Mesodermal cell (in vitro differentiated cells): ENCODE measurements around the gene ARHGAP12.
"Not testable (repeated sequence)": the region's sequence is repeated elsewhere in the genome, so short reads cannot be mapped to it uniquely, and the experiment has no call there.

Experiments
- H3K27ac ChIP-seq: 2 replicates; pipeline ENCODE4 v1.7.0; 2013; ENCODE audit warnings: mild to moderate bottlenecking, low read depth, low read length, moderate library complexity; ENCODE audit not compliant: severe bottlenecking
- H3K36me3 ChIP-seq: 2 replicates; pipeline ENCODE4 v1.7.1; 2013; ENCODE audit warnings: mild to moderate bottlenecking, low read length, moderate library complexity; ENCODE audit not compliant: control insufficient read depth, insufficient read depth
- H3K4me1 ChIP-seq: one replicate; pipeline ENCODE4 v1.7.1; 2013; ENCODE audit warnings: mild to moderate bottlenecking, low read length; ENCODE audit not compliant: insufficient read depth, control insufficient read depth, poor library complexity, severe bottlenecking
- H3K4me3 ChIP-seq: 2 replicates; pipeline ENCODE4 v1.7.0; 2013; ENCODE audit warnings: low read length, control low read depth, mild to moderate bottlenecking; ENCODE audit not compliant: insufficient read depth, poor library complexity, severe bottlenecking; ENCODE audit errors: extremely low read depth
- H3K9me3 ChIP-seq: 2 replicates; pipeline ENCODE4 v1.7.1; 2013; ENCODE audit warnings: mild to moderate bottlenecking, low read length, moderate library complexity; ENCODE audit not compliant: control insufficient read depth
- WGBS, 2 experiments: methylation state at CpG; one replicate each; pipeline ENCODE4 v1.1.5; 2013; ENCODE audit warnings: missing lambda C conversion rate in 2 of 2; ENCODE audit not compliant: insufficient coverage in 2 of 2; 5-methylcytosine and 5-hydroxymethylcytosine counted together

ARHGAP12 gene

GRCh38 chr10:31768935-31769334 is 159.7 kb downstream of the ARHGAP12 start:
- H3K27ac ChIP-seq, H3K36me3 ChIP-seq, H3K4me1 ChIP-seq, H3K9me3 ChIP-seq, H3K4me3 ChIP-seq: not testable (repeated sequence)
- WGBS, 2 experiments = 93 to 100% methylated on average over 6 to 7 of the region's 7 CpGs

GRCh38 chr10:31768467-31768866 is 160.2 kb downstream of the ARHGAP12 start:
- Histone ChIP-seq H3K4me3 (no peak overlapping the region), H3K9me3 (no peaks in the 10 kb centered on the region), H3K4me1 (no peaks in the 10 kb centered on the region), H3K27ac (no peak overlapping the region), H3K36me3 (no peaks in the 10 kb centered on the region)
- WGBS, 2 experiments = no CpG with 5 or more reads among the region's 1 CpG

- WGBS, 2 experiments = 85 to 90% methylated on average over 8 to 9 of the region's 9 CpGs
- no peaks in the 10 kb centered on the region for H3K36me3 ChIP-seq
Measured at GRCh38 chr10:31765541-31765940, 163.1 kb downstream of the ARHGAP12 start.

GRCh38 chr10:31762316-31762715 is 166.3 kb downstream of the ARHGAP12 start:
- Histone ChIP-seq H3K36me3 (no peaks in the 10 kb centered on the region), H3K27ac (no peak overlapping the region), H3K4me1 (peaks cover 3% of the 10 kb centered on the region), H3K9me3 (no peaks in the 10 kb centered on the region), H3K4me3 (no peak overlapping the region)
- WGBS, 2 experiments = 90 to 100% methylated on average over 3 of the region's 4 CpGs

More at GRCh38 chr10:31765541-31765940, 163.1 kb downstream of the ARHGAP12 start:
- Histone ChIP-seq H3K4me1 (no peaks in the 10 kb centered on the region), H3K27ac (no peak overlapping the region), H3K4me3 (no peak overlapping the region), H3K9me3 (no peaks in the 10 kb centered on the region)

- no peaks in the 10 kb centered on the region for H3K36me3 ChIP-seq
- no peaks in the 10 kb centered on the region for H3K9me3 ChIP-seq
- peaks cover 6% of the 10 kb centered on the region for H3K4me1 ChIP-seq
- H3K27ac ChIP-seq = peak overlapping the region; percentile 75
- WGBS, 2 experiments = 100% methylated on average over 1 to 2 of the region's 3 CpGs
- H3K4me3 ChIP-seq = no peak overlapping the region
Measured at GRCh38 chr10:31761156-31761555, 167.5 kb downstream of the ARHGAP12 start.

- Histone ChIP-seq H3K27ac (peak overlapping the region; percentile 75), H3K36me3 (no peaks in the 10 kb centered on the region), H3K9me3 (no peaks in the 10 kb centered on the region), H3K4me3 (peak overlapping the region; percentile 66), H3K4me1 (peaks cover 6% of the 10 kb centered on the region)
- WGBS, 2 experiments = 60% methylated on average over 6 to 7 of the region's 8 CpGs
Measured at GRCh38 chr10:31760674-31761081, 168.0 kb downstream of the ARHGAP12 start.

- Histone ChIP-seq H3K4me3 (peak overlapping the region; percentile 66), H3K9me3 (no peaks in the 10 kb centered on the region), H3K27ac (peak overlapping the region; percentile 85), H3K4me1 (peaks cover 7% of the 10 kb centered on the region), H3K36me3 (no peaks in the 10 kb centered on the region)
- 1% methylated on average over 48 to 56 of the region's 63 CpGs for WGBS, 2 experiments
Measured at GRCh38 chr10:31759799-31760626, 168.6 kb downstream of the ARHGAP12 start.

GRCh38 chr10:31759124-31759798 is 169.4 kb downstream of the ARHGAP12 start:
- H3K4me1 ChIP-seq = peaks cover 14% of the 10 kb centered on the region
- 4 to 8% methylated on average over 12 to 24 of the region's 36 CpGs for WGBS, 2 experiments

GRCh38 chr10:31758495-31758894 is 170.1 kb downstream of the ARHGAP12 start:
- peaks cover 14% of the 10 kb centered on the region for H3K4me1 ChIP-seq
- H3K36me3 ChIP-seq = no peaks in the 10 kb centered on the region
- no peak overlapping the region for H3K27ac ChIP-seq
- 95 to 96% methylated on average over 2 to 4 of the region's 5 CpGs for WGBS, 2 experiments
- no peak overlapping the region for H3K4me3 ChIP-seq
- no peaks in the 10 kb centered on the region for H3K9me3 ChIP-seq

More at GRCh38 chr10:31759124-31759798, 169.4 kb downstream of the ARHGAP12 start:
- H3K4me3 ChIP-seq = peak overlapping the region; percentile 66
- no peaks in the 10 kb centered on the region for H3K9me3 ChIP-seq
- H3K27ac ChIP-seq = peak overlapping the region; percentile 85
- H3K36me3 ChIP-seq = no peaks in the 10 kb centered on the region

- H3K36me3 ChIP-seq = no peaks in the 10 kb centered on the region
- H3K4me1 ChIP-seq = peaks cover 14% of the 10 kb centered on the region
- H3K9me3 ChIP-seq = no peaks in the 10 kb centered on the region
- 87 to 91% methylated on average over 6 of the region's 7 CpGs for WGBS, 2 experiments
- H3K27ac ChIP-seq = no peak overlapping the region
- no peak overlapping the region for H3K4me3 ChIP-seq
Measured at GRCh38 chr10:31757831-31758230, 170.8 kb downstream of the ARHGAP12 start.

GRCh38 chr10:31757386-31757791 is 171.2 kb downstream of the ARHGAP12 start:
- H3K27ac ChIP-seq = no peak overlapping the region
- H3K36me3 ChIP-seq = no peaks in the 10 kb centered on the region
- WGBS, 2 experiments = 91 to 94% methylated on average over 5 to 6 of the region's 9 CpGs
- no peaks in the 10 kb centered on the region for H3K9me3 ChIP-seq
- H3K4me1 ChIP-seq = peaks cover 14% of the 10 kb centered on the region
- no peak overlapping the region for H3K4me3 ChIP-seq
